ENCODE measurements around the gene BCL2L13.

The BCL2L13 gene

GRCh38 chr22:17733466-17733865, 94.9 kb downstream of the BCL2L13 start:
- no peak for TF ChIP-seq CTCF (IDR thresholded peaks at IDR 0.05; ENCODE audit: insufficient read depth, low read depth, low read length, missing control alignments)
- no peak overlapping the region for H3K4me3 ChIP-seq (ENCODE audit: low read depth, low read length)
- DNase-seq (ENCODE audit: low read depth): no peak

GRCh38 chr22:17734187-17734586, 95.6 kb downstream of the BCL2L13 start:
- peak; percentile 30 for DNase-seq (ENCODE audit: low read depth)
- no peak overlapping the region for H3K4me3 ChIP-seq (ENCODE audit: low read depth, low read length)

GRCh38 chr22:17738386-17739128, 100.0 kb downstream of the BCL2L13 start:
- no peak for TF ChIP-seq CTCF (IDR thresholded peaks at IDR 0.05; ENCODE audit: insufficient read depth, low read depth, low read length, missing control alignments)
- no peak overlapping the region for H3K4me3 ChIP-seq (ENCODE audit: low read depth, low read length)
- DNase-seq (ENCODE audit: low read depth): no peak

More at GRCh38 chr22:17734187-17734586, 95.6 kb downstream of the BCL2L13 start:
- no peak for TF ChIP-seq CTCF (IDR thresholded peaks at IDR 0.05; ENCODE audit: insufficient read depth, low read depth, low read length, missing control alignments)

- no peak for DNase-seq (ENCODE audit: low read depth)
- no peak overlapping the region for H3K4me3 ChIP-seq (ENCODE audit: low read depth, low read length)
- no peak for TF ChIP-seq CTCF (IDR thresholded peaks at IDR 0.05; ENCODE audit: insufficient read depth, low read depth, low read length, missing control alignments)
Observed at GRCh38 chr22:17739196-17739975, 100.8 kb downstream of the BCL2L13 start.

- no peak for TF ChIP-seq CTCF (IDR thresholded peaks at IDR 0.05; ENCODE audit: insufficient read depth, low read depth, low read length, missing control alignments)
- no peak overlapping the region for H3K4me3 ChIP-seq (ENCODE audit: low read depth, low read length)
- DNase-seq (ENCODE audit: low read depth): no peak
Observed at GRCh38 chr22:17741866-17742526, 103.4 kb downstream of the BCL2L13 start.

GRCh38 chr22:17742527-17742902, 104.0 kb downstream of the BCL2L13 start:
- peak; percentile 91 for TF ChIP-seq CTCF (IDR thresholded peaks at IDR 0.05; ENCODE audit: insufficient read depth, low read depth, low read length, missing control alignments)
- H3K4me3 ChIP-seq (ENCODE audit: low read depth, low read length): no peak overlapping the region
- peak; percentile 91 for DNase-seq (ENCODE audit: low read depth)

All from GM12865 (cell line).